Stomach (tissue), 9 donors: ENCODE results near the gene EWSR1. TPM values are rescaled to one million over a fixed set of nuclear protein-coding genes. Genes with fewer than 3 reads are reported as not detected.
A peak's percentile ranks its signal among the peaks of the same experiment; 100 is the strongest.
"Not testable (repeated sequence)": the region's sequence is repeated elsewhere in the genome, so short reads cannot be mapped to it uniquely, and the experiment has no call there.

Experiments used
- DNase-seq, 2 donors: peaks; one replicate each; pipeline versions ENCODE4 v3.0.0 to v3.0.0-alpha.2; 2013 to 2019
- H3K27ac ChIP-seq, 5 donors: fragments of 200-600 bp in 4 of 5; sonication (generic) in 4 of 5; one replicate each; pipeline ENCODE4 v1.5.1; 2013 to 2019; ENCODE audit warnings: mild to moderate bottlenecking in 1 of 5, moderate library complexity in 1 of 5
- H3K27me3 ChIP-seq, 3 donors: fragments of 200-600 bp; sonication (generic); one replicate each; pipeline ENCODE4 v1.5.1; 2017 to 2019; ENCODE audit warnings: mixed run types in 1 of 3
- H3K36me3 ChIP-seq, 4 donors: fragments of 200-600 bp; sonication (generic); 1 replicate in 3 of 4; 2 replicates in 1 of 4; pipeline ENCODE4 v1.5.1; 2016 to 2019
- H3K4me1 ChIP-seq, 4 donors: fragments of 200-600 bp; sonication (generic); one replicate each; pipeline ENCODE4 v1.5.1; 2016 to 2019
- H3K4me3 ChIP-seq, 4 donors: fragments of 200-600 bp; sonication (generic) in 3 of 4; one replicate each; pipeline ENCODE4 v1.5.1; 2016 to 2019; ENCODE audit warnings: mild to moderate bottlenecking in 1 of 4
- H3K9me3 ChIP-seq, 4 donors: fragments of 200-600 bp; sonication (generic); one replicate each; pipeline ENCODE4 v1.5.1; 2016 to 2019
- EP300 ChIP-seq: sonication (generic); formaldehyde crosslinking; IDR thresholded peaks from one replicate; pipeline ENCODE4 v1.6.1; 2017; ENCODE audit warnings: antibody characterized with exemption
- POLR2A ChIP-seq, 4 donors: fragments of 450-650 bp; IDR thresholded peaks; one replicate each; pipeline ENCODE4 v1.6.1; 2016; ENCODE audit warnings: antibody characterized with exemption in 4 of 4, control low read depth in 2 of 4, mild to moderate bottlenecking in 1 of 4, moderate library complexity in 1 of 4
- POLR2AphosphoS5 ChIP-seq, 3 donors: sonication (generic); formaldehyde crosslinking; IDR thresholded peaks; one replicate each; pipeline ENCODE4 v1.6.1; 2016; ENCODE audit warnings: antibody characterized with exemption in 3 of 3
- WGBS, 5 donors: extraction: QIAGEN DNeasy Blood & Tissue Kit in 3 of 5; methylation state at CpG; one replicate each; pipeline versions ENCODE4 v1.1.5 to v1.1.7; 2013 to 2018; 5-methylcytosine and 5-hydroxymethylcytosine counted together
- intact Hi-C: fragments of 100-400 bp; cut with DNase I; formaldehyde crosslinking; loops from one replicate; pipeline ENCODE4 v1.15.1; 2023; ENCODE audit warnings: low total_unique reads
- polyA plus RNA-seq, 3 donors: library from polyadenylated mRNA; stranded (reverse); fragments of 200-250 nt; gene quantifications; one replicate each; pipeline ENCODE4 v1.2.3, GENCODE V29; 2013
- total RNA-seq, 5 donors: library from RNA; depleted of rRNA; stranded (reverse); fragments of >200 nt; gene quantifications; one replicate each; pipeline versions ENCODE4 v1.1.0 to v1.2.3, GENCODE V29; 2014 to 2016
- TF ChIP-seq, protein P1 (sequence below), 7 experiments: fragments of 450-650 bp in 4 of 7; fragments of 200-600 bp in 3 of 7; sonication (generic) in 3 of 7; IDR thresholded peaks; one replicate each; pipeline ENCODE4 v1.5.1; 2016 to 2019; ENCODE audit warnings: antibody characterized with exemption in 7 of 7, control low read depth in 2 of 7, mild to moderate bottlenecking in 1 of 7
- donor health status: healthy with polysubstance abuse.
- donor health status: Bipolar disorder and iron deficiency.
- donor health status: healthy.

The EWSR1 gene
- total and polyA plus RNA-seq, 8 donors: 97.7 to 376 (median 161) TPM

DNA sequence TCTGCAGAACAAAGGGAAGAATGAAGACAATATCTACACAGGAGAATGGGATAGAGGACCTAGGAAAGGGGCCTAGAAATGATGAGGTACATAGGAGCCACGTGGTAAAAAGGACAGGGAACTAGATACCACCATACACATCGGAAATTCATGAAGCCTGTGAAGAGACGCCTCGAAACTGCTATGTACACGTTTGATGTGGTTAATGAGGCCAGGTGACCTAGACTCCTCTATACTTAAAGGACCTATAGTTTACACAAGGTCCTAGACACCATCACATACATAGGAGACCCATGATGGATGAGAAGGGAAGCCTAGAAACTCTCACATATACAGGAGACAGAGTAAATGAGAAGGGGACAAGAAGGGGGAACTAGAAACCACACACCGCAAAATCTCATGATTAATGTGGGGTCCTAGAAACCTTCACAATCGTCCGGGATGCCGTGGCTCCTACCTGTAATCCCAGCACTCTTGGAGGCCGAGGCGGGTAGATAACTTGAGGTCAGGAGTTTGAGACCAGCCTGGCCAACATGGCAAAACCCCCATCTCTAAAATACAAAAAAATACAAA lies 24.1 kb upstream of the EWSR1 start:
- TF ChIP-seq, protein P1, sequence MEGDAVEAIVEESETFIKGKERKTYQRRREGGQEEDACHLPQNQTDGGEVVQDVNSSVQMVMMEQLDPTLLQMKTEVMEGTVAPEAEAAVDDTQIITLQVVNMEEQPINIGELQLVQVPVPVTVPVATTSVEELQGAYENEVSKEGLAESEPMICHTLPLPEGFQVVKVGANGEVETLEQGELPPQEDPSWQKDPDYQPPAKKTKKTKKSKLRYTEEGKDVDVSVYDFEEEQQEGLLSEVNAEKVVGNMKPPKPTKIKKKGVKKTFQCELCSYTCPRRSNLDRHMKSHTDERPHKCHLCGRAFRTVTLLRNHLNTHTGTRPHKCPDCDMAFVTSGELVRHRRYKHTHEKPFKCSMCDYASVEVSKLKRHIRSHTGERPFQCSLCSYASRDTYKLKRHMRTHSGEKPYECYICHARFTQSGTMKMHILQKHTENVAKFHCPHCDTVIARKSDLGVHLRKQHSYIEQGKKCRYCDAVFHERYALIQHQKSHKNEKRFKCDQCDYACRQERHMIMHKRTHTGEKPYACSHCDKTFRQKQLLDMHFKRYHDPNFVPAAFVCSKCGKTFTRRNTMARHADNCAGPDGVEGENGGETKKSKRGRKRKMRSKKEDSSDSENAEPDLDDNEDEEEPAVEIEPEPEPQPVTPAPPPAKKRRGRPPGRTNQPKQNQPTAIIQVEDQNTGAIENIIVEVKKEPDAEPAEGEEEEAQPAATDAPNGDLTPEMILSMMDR (IDR thresholded peaks at IDR 0.05): no peak
- no peak for TF ChIP-seq EP300
- no peak overlapping the region for H3K27ac ChIP-seq
- WGBS, 5 donors: 81 to 86% (median 85%) methylated on average over 11 of the region's 11 CpGs
- H3K27me3 ChIP-seq: no peaks in the 10 kb centered on the region
- DNase-seq: no peak
- peaks cover 0 to 5% (median 0%) of the 10 kb centered on the region in 4 donors for H3K9me3 ChIP-seq
- intact Hi-C loops: no loop called here
- H3K36me3 ChIP-seq: peaks cover 0 to 3% (median 0%) of the 10 kb centered on the region in 4 donors
- H3K4me1 ChIP-seq: peaks cover 0 to 5% (median 0%) of the 10 kb centered on the region in 4 donors
- no peak overlapping the region for H3K4me3 ChIP-seq

DNA sequence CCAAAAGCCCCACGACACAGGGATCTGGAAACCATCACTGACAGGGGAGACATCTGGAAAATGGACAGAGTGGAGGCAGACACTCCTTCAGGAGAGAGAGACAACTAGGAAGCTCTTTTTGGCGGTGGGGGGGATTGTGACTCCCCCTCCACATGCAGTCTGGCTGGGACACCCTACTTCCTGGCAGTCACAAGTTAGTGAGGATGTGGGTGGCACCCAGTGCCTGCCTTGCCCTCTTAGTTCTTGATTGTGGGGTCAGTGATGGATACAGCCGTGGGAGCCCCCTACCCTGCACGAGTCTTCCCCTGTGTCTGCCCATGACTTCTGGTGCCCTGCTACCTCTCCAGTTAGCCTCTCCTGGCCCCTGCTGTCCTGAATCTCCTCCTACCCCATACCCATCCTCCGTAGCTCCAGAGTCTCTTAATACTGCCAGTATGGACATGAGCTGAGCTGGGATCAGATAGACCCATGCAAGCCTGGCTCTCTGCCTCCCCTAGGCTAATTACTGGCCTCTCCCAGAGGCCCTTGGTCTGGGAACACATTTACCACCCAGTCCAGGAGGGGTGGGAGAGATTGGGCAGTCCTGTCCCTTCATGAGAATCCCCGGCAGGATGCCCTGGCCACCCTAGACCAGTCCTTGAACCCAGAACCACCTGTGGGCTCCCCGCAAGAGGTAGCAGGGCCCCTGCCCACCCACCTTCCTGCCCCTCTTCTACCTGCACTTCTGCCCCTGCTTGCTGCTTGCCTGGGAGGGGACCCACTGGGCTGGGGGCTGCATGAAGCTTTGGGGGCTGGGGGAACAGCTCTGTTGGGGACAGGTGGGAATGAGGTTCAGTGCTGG lies 23.1 kb upstream of the EWSR1 start:
- peaks cover 0 to 3% (median 0%) of the 10 kb centered on the region in 4 donors for H3K36me3 ChIP-seq
- no peak overlapping the region for H3K4me3 ChIP-seq
- peaks cover 0 to 5% (median 0%) of the 10 kb centered on the region in 4 donors for H3K9me3 ChIP-seq
- peaks cover 0 to 5% (median 0%) of the 10 kb centered on the region in 4 donors for H3K4me1 ChIP-seq
- H3K27ac ChIP-seq: no peak overlapping the region
- WGBS, 5 donors: 68 to 77% (median 76%) methylated on average over 5 to 7 of the region's 7 CpGs
- no peaks in the 10 kb centered on the region for H3K27me3 ChIP-seq
- no peak for TF ChIP-seq POLR2A (IDR thresholded peaks at IDR 0.05)
- TF ChIP-seq POLR2AphosphoS5 (IDR thresholded peaks at IDR 0.05): no peak
- TF ChIP-seq EP300: no peak
- TF ChIP-seq, protein P1 (IDR thresholded peaks at IDR 0.05): no peak
- DNase-seq: no peak
- intact Hi-C loops: loop anchor here (5.0 kb wide), 1 partner anchor 38 kb away; the partner anchor contains the start of gene EMID1

DNA sequence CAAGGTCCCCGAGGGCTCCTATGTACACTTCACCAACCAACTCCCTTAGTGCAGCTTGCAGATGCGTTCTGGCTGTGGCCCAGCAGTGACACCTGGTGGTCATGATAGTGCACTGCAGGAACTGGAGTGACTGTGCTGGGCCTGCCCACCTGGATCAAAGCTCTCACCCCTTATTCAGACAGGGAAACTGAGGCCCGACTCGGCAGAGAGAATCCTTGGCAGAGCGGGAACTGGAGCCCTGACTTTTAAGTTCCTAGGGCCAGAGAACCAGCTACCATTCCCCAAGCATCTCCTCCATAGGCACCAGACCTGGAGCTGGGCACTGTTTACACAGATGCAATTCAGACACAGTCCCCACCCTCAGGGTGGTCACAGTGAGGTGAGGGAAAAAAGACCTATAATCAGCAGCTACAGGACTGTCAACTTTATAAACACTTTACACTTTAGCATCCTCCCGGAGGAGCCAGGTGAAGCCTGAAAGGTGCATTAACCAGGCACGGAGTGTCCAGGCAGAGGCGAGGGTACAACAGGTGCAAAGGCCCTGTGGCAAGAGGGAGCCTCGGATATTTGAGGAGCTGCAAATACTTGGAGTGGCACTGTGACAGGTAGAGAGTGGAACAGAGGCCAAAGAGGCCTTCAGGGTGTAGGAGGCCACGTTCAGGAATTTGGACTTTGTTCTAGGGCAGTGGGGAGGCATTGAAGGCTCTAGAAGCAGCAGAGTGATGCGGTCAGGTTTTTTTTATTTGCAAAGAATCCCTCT lies 22.3 kb upstream of the EWSR1 start:
- H3K27me3 ChIP-seq: no peaks in the 10 kb centered on the region
- no peak overlapping the region for H3K4me3 ChIP-seq
- no peak for TF ChIP-seq POLR2A (IDR thresholded peaks at IDR 0.05)
- TF ChIP-seq, protein P1 (IDR thresholded peaks at IDR 0.05): peak in 5 of 7 experiments; percentile 90 to 98 (median 97)
- DNase-seq: peak; percentile 81 to 90
- peaks cover 0 to 3% (median 0%) of the 10 kb centered on the region in 4 donors for H3K36me3 ChIP-seq
- intact Hi-C loops: loop anchor here (5.0 kb wide), 1 partner anchor 39 kb away; the partner anchor contains the start of gene EMID1
- 34 to 42% (median 37%) methylated on average over 10 to 11 of the region's 11 CpGs for WGBS, 5 donors
- peaks cover 0 to 5% (median 0%) of the 10 kb centered on the region in 4 donors for H3K9me3 ChIP-seq
- no peak overlapping the region for H3K27ac ChIP-seq
- peaks cover 0 to 5% (median 0%) of the 10 kb centered on the region in 4 donors for H3K4me1 ChIP-seq

DNA sequence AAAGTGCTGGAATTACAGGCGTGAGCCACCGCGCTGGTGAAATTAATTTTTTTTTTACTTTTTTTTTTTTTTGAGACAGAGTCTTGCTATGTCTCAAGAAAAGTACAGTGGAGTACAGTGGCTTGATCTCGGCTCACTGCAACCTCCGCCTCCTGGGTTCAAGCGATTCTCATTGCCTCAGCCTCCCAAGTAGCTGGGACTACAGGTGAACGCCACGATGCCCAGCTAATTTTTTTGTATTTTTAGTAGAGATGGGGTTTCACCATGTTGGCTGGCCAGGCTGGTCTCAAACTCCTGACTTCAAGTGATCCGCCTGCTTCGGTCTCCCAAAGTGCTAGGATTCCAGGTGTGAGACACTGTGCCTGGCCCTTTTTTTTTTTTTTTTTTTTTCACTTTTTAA lies 20.2 kb upstream of the EWSR1 start:
- not testable (repeated sequence) for H3K4me1 ChIP-seq, H3K27me3 ChIP-seq, H3K9me3 ChIP-seq, DNase-seq, H3K27ac ChIP-seq, H3K4me3 ChIP-seq, H3K36me3 ChIP-seq
- 94 to 100% (median 95%) methylated on average over 10 of the region's 10 CpGs for WGBS, 5 donors
- intact Hi-C loops: loop anchor here (5.0 kb wide), 1 partner anchor 41 kb away; the partner anchor contains the start of gene EMID1
